Measurements from ENCODE around the gene CFP. TPM values are rescaled to one million over a fixed set of nuclear protein-coding genes. Genes with fewer than 3 reads are reported as not detected.

Gene CFP
- total and polyA plus RNA-seq, 3 donors from 2014 or later: 1.9 to 4.4 (median 2.8) TPM

DNA sequence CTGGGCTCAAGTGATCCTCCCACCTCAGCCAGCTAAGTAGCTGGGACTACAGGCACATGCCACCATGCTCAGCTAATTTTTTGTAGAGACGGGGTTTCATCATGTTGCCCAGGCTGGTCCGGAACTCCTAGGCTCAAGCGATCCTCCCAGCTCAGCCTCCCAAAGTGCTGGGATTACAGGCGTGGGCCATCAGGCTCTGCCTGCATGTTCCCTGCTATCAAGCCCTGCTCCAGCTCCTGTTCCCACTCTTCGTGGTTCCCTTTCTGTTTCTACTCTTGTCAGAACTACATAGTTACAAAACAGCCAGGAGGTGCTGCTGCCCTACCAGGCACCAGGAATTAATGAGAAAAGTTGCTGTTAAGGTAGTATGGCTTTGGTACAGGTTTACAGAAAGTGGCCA, 38.7 kb downstream of the CFP start:
- no peak overlapping the region for H3K4me3 ChIP-seq
- no peaks in the 10 kb centered on the region for H3K9me3 ChIP-seq
- H3K27me3 ChIP-seq: no peaks in the 10 kb centered on the region
- intact Hi-C loops (cut with DNase I; ENCODE audit: low total_unique reads): no loop called here
- H3K4me1 ChIP-seq: no peaks in the 10 kb centered on the region
- TF ChIP-seq, protein P1, sequence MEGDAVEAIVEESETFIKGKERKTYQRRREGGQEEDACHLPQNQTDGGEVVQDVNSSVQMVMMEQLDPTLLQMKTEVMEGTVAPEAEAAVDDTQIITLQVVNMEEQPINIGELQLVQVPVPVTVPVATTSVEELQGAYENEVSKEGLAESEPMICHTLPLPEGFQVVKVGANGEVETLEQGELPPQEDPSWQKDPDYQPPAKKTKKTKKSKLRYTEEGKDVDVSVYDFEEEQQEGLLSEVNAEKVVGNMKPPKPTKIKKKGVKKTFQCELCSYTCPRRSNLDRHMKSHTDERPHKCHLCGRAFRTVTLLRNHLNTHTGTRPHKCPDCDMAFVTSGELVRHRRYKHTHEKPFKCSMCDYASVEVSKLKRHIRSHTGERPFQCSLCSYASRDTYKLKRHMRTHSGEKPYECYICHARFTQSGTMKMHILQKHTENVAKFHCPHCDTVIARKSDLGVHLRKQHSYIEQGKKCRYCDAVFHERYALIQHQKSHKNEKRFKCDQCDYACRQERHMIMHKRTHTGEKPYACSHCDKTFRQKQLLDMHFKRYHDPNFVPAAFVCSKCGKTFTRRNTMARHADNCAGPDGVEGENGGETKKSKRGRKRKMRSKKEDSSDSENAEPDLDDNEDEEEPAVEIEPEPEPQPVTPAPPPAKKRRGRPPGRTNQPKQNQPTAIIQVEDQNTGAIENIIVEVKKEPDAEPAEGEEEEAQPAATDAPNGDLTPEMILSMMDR (IDR thresholded peaks at IDR 0.05): no peak
- 40 to 83% methylated on average over 1 to 5 of the region's 5 CpGs for WGBS, 2 donors
- no peak overlapping the region for H3K27ac ChIP-seq
- no peaks in the 10 kb centered on the region for H3K36me3 ChIP-seq (ENCODE audit: low read depth, missing control alignments)
- DNase-seq: no peak

GRCh38 chrX:47587906-47588735, 41.6 kb downstream of the CFP start:
- H3K4me1 ChIP-seq: peaks cover 6% of the 10 kb centered on the region
- H3K9me3 ChIP-seq: no peaks in the 10 kb centered on the region
- no peak overlapping the region for H3K27ac ChIP-seq
- H3K36me3 ChIP-seq (ENCODE audit: low read depth, missing control alignments): no peaks in the 10 kb centered on the region
- WGBS, 2 donors: 83 to 100% methylated on average over 1 to 15 of the region's 16 CpGs
- no peak for DNase-seq
- no peak overlapping the region for H3K4me3 ChIP-seq
- intact Hi-C loops (cut with DNase I; ENCODE audit: low total_unique reads): no loop called here
- H3K27me3 ChIP-seq: no peaks in the 10 kb centered on the region
- TF ChIP-seq, protein P1 (IDR thresholded peaks at IDR 0.05): no peak
- no peak for TF ChIP-seq POLR2A (IDR thresholded peaks at IDR 0.05)

DNA sequence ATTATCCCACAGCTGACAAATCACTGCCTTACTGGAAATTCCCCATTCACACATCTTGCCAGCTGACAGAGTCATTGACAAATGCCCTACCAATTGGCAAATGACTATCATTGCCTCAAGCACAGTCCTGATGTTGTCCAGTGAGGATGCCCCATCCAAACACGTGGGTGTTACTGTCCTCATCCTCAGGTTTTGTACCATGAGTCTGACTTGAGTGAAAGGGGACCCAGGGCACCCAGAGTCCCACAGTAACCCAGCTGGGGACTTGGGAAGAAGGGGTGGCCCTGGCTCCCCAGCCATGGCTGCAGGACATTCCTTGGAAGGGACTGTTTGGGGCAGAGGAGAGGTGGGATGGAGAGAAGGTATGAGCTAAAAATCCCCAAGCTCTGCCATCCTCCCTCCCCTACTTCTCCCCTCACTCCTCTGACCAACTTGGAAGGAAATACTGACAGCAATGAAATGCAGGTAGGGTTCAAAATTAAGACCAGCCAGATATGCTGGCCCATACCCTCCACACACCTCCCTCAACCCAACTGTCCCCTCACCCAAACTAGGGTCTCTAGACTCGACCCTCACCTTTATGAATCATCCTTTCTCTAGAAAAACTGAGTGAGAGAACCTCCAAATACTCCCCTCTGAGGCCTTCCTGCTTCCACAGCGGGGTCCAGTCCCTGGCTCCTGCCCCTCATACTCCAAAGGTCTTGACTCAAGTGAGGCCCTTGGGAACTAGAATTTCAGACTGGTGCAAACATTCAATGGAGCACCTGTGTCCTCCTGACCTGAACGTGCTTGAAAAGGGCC, 42.4 kb downstream of the CFP start:
- Histone ChIP-seq H3K9me3 (no peaks in the 10 kb centered on the region), H3K4me1 (peaks cover 6% of the 10 kb centered on the region), H3K27ac (no peak overlapping the region), H3K27me3 (no peaks in the 10 kb centered on the region), H3K4me3 (no peak overlapping the region), H3K36me3 (ENCODE audit: low read depth, missing control alignments) (no peaks in the 10 kb centered on the region)
- WGBS, 2 donors: 82 to 100% methylated on average over 2 to 4 of the region's 4 CpGs
- intact Hi-C loops (cut with DNase I; ENCODE audit: low total_unique reads): no loop called here
- TF ChIP-seq, protein P1 (IDR thresholded peaks at IDR 0.05): no peak
- no peak for TF ChIP-seq POLR2A (IDR thresholded peaks at IDR 0.05)
- no peak for DNase-seq

DNA sequence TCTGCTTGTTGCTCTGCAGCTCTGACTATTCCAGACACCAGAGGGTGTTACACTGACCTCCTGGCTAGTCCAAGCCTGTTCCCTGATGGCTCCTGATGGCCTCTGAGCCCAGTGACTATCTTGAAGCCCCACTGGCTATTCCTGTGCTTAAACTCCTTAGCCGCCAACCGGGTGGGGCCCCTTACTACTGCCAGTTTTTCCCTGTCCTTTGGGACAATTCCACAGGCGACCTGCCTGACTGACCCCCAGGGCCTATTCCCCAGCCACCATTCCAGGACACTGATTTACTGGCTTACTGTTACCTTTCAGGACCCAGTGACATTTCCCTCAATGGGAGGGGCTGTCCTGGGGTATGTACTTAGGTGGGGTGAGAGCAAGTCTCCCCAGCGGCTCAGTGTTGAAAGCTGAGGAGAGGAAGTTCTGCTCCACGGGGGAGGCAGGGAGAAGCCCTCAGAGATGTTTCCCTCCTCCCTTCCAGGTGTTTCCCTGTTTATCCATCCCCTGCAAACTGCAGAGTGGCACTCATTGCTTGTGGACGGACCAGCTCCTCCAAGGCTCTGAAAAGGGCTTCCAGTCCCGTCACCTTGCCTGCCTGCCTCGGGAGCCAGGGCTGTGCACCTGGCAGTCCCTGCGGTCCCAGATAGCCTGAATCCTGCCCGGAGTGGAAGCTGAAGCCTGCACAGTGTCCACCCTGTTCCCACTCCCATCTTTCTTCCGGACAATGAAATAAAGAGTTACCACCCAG, 43.5 kb downstream of the CFP start:
- Histone ChIP-seq H3K27ac (no peak overlapping the region), H3K4me3 (no peak overlapping the region), H3K9me3 (no peaks in the 10 kb centered on the region), H3K36me3 (ENCODE audit: low read depth, missing control alignments) (no peaks in the 10 kb centered on the region), H3K4me1 (peaks cover 6% of the 10 kb centered on the region), H3K27me3 (no peaks in the 10 kb centered on the region)
- TF ChIP-seq, protein P1 (IDR thresholded peaks at IDR 0.05): no peak
- TF ChIP-seq POLR2A (IDR thresholded peaks at IDR 0.05): no peak
- DNase-seq: no peak
- intact Hi-C loops (cut with DNase I; ENCODE audit: low total_unique reads): no loop called here
- WGBS, 2 donors: 63 to 69% methylated on average over 5 to 11 of the region's 11 CpGs
